K562 (cell line): Measurements from ENCODE around the gene NET1. TPM values are rescaled to one million over a fixed set of nuclear protein-coding genes. Genes with fewer than 3 reads are reported as not detected.

Experiments
- ATAC-seq: fragments of 200-7000 bp; cut with Tn5 transposase; 3 replicates; pipeline ENCODE4 v1.9.1; 2020; ENCODE audit warnings: moderate library complexity
- BruUV-seq: library from RNA; stranded (reverse); fragments of 400-500 nt; replicated peaks from 2 replicates; lab custom pipeline; 2021; lab: Mats Ljungman, UMichigan
- CTCF ChIA-PET: fragments of 300-600 bp; formaldehyde crosslinking; extraction: SDS; loops from one replicate; lab custom pipeline; 2021; ENCODE audit warnings: low intra/inter-chr PET ratio; lab: Yijun Ruan, JAX
- POLR2A ChIA-PET: fragments of 300-600, 350-650 bp; sonication (Branson Sonifier 250); formaldehyde crosslinking; extraction: SDS; loops from one replicate; lab custom pipeline; 2021; ENCODE audit warnings: antibody characterized with exemption, inconsistent platforms; lab: Yijun Ruan, JAX
- DNase-seq, 4 experiments: peaks; one replicate each; pipeline versions ENCODE4 v3.0.0 to v3.0.0-alpha.2; 2011 to 2018; ENCODE audit warnings: low spot score in 3 of 4, mixed read lengths in 3 of 4; ENCODE audit errors: extremely low read depth in 1 of 4
- FAIRE-seq: peaks from 2 replicates; lab custom pipeline; 2011; peaks lifted over from hg19 to GRCh38; lab: Jason Lieb, UNC
- H2AFZ ChIP-seq: 2 replicates; pipeline ENCODE4 v1.6.0; 2011; ENCODE audit warnings: low read depth, low read length, control low read depth, inconsistent platforms
- H3K27ac ChIP-seq: fragments of 200-600 bp; 3 replicates; pipeline ENCODE4 v1.8.0; 2011; ENCODE audit warnings: low read depth, mild to moderate bottlenecking, control low read depth, inconsistent platforms, low read length, moderate library complexity, mixed read lengths; ENCODE audit errors: extremely low read depth
- H3K27me3 ChIP-seq, 2 experiments: fragments of 300-600 bp in 1 of 2; 2 replicates in 1 of 2; 3 replicates in 1 of 2; pipeline versions ENCODE4 v1.6.0 to v1.8.0; 2011; ENCODE audit warnings: inconsistent platforms in 2 of 2, low read length in 2 of 2, mild to moderate bottlenecking in 1 of 2, mixed read lengths in 1 of 2, moderate library complexity in 1 of 2; ENCODE audit not compliant: control insufficient read depth in 2 of 2, insufficient read depth in 2 of 2
- H3K36me3 ChIP-seq: fragments of 300-600 bp; 3 replicates; pipeline ENCODE4 v1.8.0; 2011; ENCODE audit warnings: mild to moderate bottlenecking, low read length, inconsistent platforms; ENCODE audit not compliant: control insufficient read depth, insufficient read depth
- H3K4me1 ChIP-seq, 2 experiments: fragments of 200-600 bp in 1 of 2; replicated peaks in 1 of 2; 2 replicates in 1 of 2; 3 replicates in 1 of 2; pipeline versions ENCODE4 v1.5.1 to v1.8.0; 2011; ENCODE audit warnings: inconsistent platforms in 2 of 2, low read length in 2 of 2, mild to moderate bottlenecking in 1 of 2, mixed read lengths in 1 of 2, moderate library complexity in 1 of 2; ENCODE audit not compliant: control insufficient read depth in 2 of 2, insufficient read depth in 2 of 2
- H3K4me2 ChIP-seq: 2 replicates; pipeline ENCODE4 v1.6.1; 2011; ENCODE audit warnings: low read length, control low read depth, inconsistent platforms, mixed read lengths; ENCODE audit not compliant: insufficient read depth
- H3K4me3 ChIP-seq: fragments of 200-600 bp; sonication (generic), shearing (Covaris generic); 2 replicates; pipeline ENCODE4 v1.5.1; 2016; ENCODE audit warnings: control low read depth, inconsistent platforms
- H3K79me2 ChIP-seq: fragments of 200-600 bp; 3 replicates; pipeline ENCODE4 v1.8.0; 2011; ENCODE audit warnings: low read length, inconsistent platforms; ENCODE audit not compliant: control insufficient read depth, insufficient read depth
- H3K9ac ChIP-seq, 2 experiments: 2 replicates each; pipeline versions ENCODE4 v1.6.0 to v1.6.1; 2011; ENCODE audit warnings: low read depth in 2 of 2, low read length in 2 of 2, control low read depth in 1 of 2, inconsistent platforms in 1 of 2, mild to moderate bottlenecking in 1 of 2, mixed read lengths in 1 of 2; ENCODE audit not compliant: insufficient read depth in 1 of 2
- H3K9me1 ChIP-seq: one replicate; pipeline ENCODE4 v1.6.0; 2011; ENCODE audit warnings: inconsistent platforms, mild to moderate bottlenecking, low read length, moderate library complexity; ENCODE audit not compliant: control insufficient read depth, insufficient read depth
- H3K9me3 ChIP-seq: replicated peaks from 2 replicates; pipeline ENCODE4 v1.5.1; 2011; ENCODE audit warnings: low read depth, low read length, inconsistent platforms; ENCODE audit not compliant: control insufficient read depth, insufficient read depth
- H4K20me1 ChIP-seq: replicated peaks from 2 replicates; pipeline ENCODE4 v1.6.1; 2011; ENCODE audit warnings: low read length, inconsistent platforms, mixed read lengths; ENCODE audit not compliant: control insufficient read depth, insufficient read depth
- ARID4B ChIP-seq: sonication (generic); formaldehyde crosslinking; IDR thresholded peaks from 2 replicates; pipeline ENCODE4 v1.8.0; 2022; ENCODE audit warnings: mild to moderate bottlenecking, missing genetic modification reagents
- FOSL1 ChIP-seq: fragments of 200-800 bp; sonication (Bioruptor generic); conservative IDR thresholded peaks from 2 replicates; pipeline ENCODE4 v1.6.1; 2016; ENCODE audit warnings: missing genetic modification characterization, missing compliant biosample characterization
- HBP1 ChIP-seq: fragments of 450-650 bp; formaldehyde crosslinking; IDR thresholded peaks from 2 replicates; pipeline ENCODE4 v1.4.0; 2022; ENCODE audit warnings: missing genetic modification characterization
- KHSRP ChIP-seq: fragments of 450-650 bp; IDR thresholded peaks from 2 replicates; pipeline ENCODE4 v1.6.1; 2017
- NCOA2 ChIP-seq, 2 experiments: fragments of 450-650 bp; IDR thresholded peaks; 2 replicates each; pipeline ENCODE4 v1.6.1; 2018; ENCODE audit warnings: mild to moderate bottlenecking in 2 of 2, moderate library complexity in 1 of 2; ENCODE audit not compliant: partially characterized antibody in 2 of 2
- NR2C1 ChIP-seq, 2 experiments: fragments of 450-650 bp; IDR thresholded peaks; 2 replicates each; pipeline ENCODE4 v1.6.1; 2017; ENCODE audit warnings: mild to moderate bottlenecking in 2 of 2, antibody characterized with exemption in 1 of 2, inconsistent platforms in 1 of 2, missing compliant biosample characterization in 1 of 2, missing genetic modification characterization in 1 of 2
- NR2F6 ChIP-seq: fragments of 450-650 bp; formaldehyde crosslinking; IDR thresholded peaks from 2 replicates; pipeline ENCODE4 v1.4.0; 2020; ENCODE audit warnings: mild to moderate bottlenecking
- NR3C1 ChIP-seq: sonication (generic); formaldehyde crosslinking; IDR thresholded peaks from 2 replicates; pipeline ENCODE4 v1.8.1; 2022; ENCODE audit warnings: missing genetic modification reagents
- PHF8 ChIP-seq: fragments of 200-600 bp; sonication (generic); IDR thresholded peaks from 2 replicates; pipeline ENCODE4 v1.6.1; 2012; ENCODE audit warnings: mixed run types, mild to moderate bottlenecking, inconsistent platforms, low read length, moderate library complexity, borderline replicate concordance
- POLR2A ChIP-seq: fragments of 450-650 bp; conservative IDR thresholded peaks from 2 replicates; pipeline ENCODE4 v1.6.1; 2016
- RBM22 ChIP-seq: fragments of 200-400 bp; formaldehyde crosslinking; IDR thresholded peaks from 2 replicates; pipeline ENCODE4 v1.6.1; 2018; ENCODE audit warnings: low read length, low read depth; ENCODE audit not compliant: poor library complexity, severe bottlenecking
- TAF15 ChIP-seq: fragments of 200-400 bp; formaldehyde crosslinking; IDR thresholded peaks from 2 replicates; pipeline ENCODE4 v1.6.1; 2017; ENCODE audit warnings: mild to moderate bottlenecking, low read depth, low read length, moderate library complexity
- U2AF1 ChIP-seq: fragments of 200-400 bp; formaldehyde crosslinking; optimal IDR thresholded peaks from 2 replicates; pipeline ENCODE3; 2017; ENCODE audit warnings: mild to moderate bottlenecking, low read depth, low read length, moderate library complexity
- ZNF277 ChIP-seq: fragments of 250-450 bp; sonication (Bioruptor Pico); IDR thresholded peaks from 2 replicates; pipeline ENCODE4 v1.8.0; 2022; ENCODE audit warnings: inconsistent platforms, mild to moderate bottlenecking, moderate library complexity, borderline replicate concordance
- ZNF507 ChIP-seq: conservative IDR thresholded peaks from 2 replicates; pipeline ENCODE4 v1.6.1; 2017; ENCODE audit warnings: missing genetic modification characterization, missing compliant biosample characterization
- WGBS: fragments of 100-300 bp; shearing (Covaris generic); methylation state at CpG from one replicate; pipeline ENCODE4 v1.1.6; 2016; ENCODE audit warnings: low coverage, mixed read lengths; ENCODE audit not compliant: insufficient coverage; ENCODE audit errors: missing lambda C conversion rate; 5-methylcytosine and 5-hydroxymethylcytosine counted together
- in situ Hi-C: fragments of 300-500 bp; cut with MboI; formaldehyde crosslinking; loops from 4 replicates; pipeline ENCODE4 v1.15.0; 2018; ENCODE audit warnings: inconsistent platforms, mixed read lengths
- intact Hi-C: fragments of 100-400 bp; cut with micrococcal nuclease; formaldehyde crosslinking; loops from 2 replicates; pipeline ENCODE4 v1.14.2; 2022
- polyA plus RNA-seq, 8 experiments: library from polyadenylated mRNA; depleted of rRNA in 4 of 8; stranded (reverse) in 5 of 8; unstranded in 3 of 8; fragments of >200 nt; fragmentation: Nextera tagmentation in 2 of 8; fragmentation: Illumina TruSeq in 1 of 8; extraction: Ambion mirVana in 2 of 8; extraction: Trizol in 1 of 8; gene quantifications; 2 replicates each; pipeline versions ENCODE4 v1.2.1 to v1.2.3, GENCODE V29; 2011 to 2014; ENCODE audit warnings: inconsistent platforms in 1 of 8, missing spikeins in 1 of 8
- total RNA-seq, 7 experiments: library from RNA; depleted of rRNA in 6 of 7; stranded (reverse); fragments of >200 nt in 6 of 7; fragmentation: Illumina TruSeq in 2 of 7; extraction: Trizol in 2 of 7; gene quantifications; 2 replicates each; pipeline versions ENCODE4 v1.2.1 to v1.2.3, GENCODE V29; 2011 to 2021; ENCODE audit warnings: low replicate concordance in 1 of 7

The NET1 gene
- total and polyA plus RNA-seq, 9 of the 15 experiments (the other 6 are each of a cell fraction or from before 2014, with no cell fraction given): 47.4 to 258 (median 106) TPM

GRCh38 chr10:5457741-5458140 is 45.4 kb downstream of the NET1 start:
- ATAC-seq (no peak), FAIRE-seq (no peak), DNase-seq (no peak)
- H3K36me3 ChIP-seq: peaks cover 89% of the 10 kb centered on the region
- H3K4me1 ChIP-seq: peaks cover 17 to 32% of the 10 kb centered on the region in 2 experiments; a peak in 4 of 5 replicates
- H3K27me3 ChIP-seq: no peaks in the 10 kb centered on the region
- H3K9me1 ChIP-seq: no peaks in the 10 kb centered on the region
- H3K9me3 ChIP-seq: no peaks in the 10 kb centered on the region
- H3K4me2 ChIP-seq: no peak overlapping the region
- peaks cover 100% of the 10 kb centered on the region for H3K79me2 ChIP-seq
- BruUV-seq: no TSS peak
- ChIA-PET POLR2A (interaction anchor here (3.5 kb wide), 1 partner anchor 165 kb away, joined by 14 read pairs; no protein-coding TSS in a partner anchor), CTCF (no interaction called here)
- in situ Hi-C loops: no loop called here
- H2AFZ ChIP-seq: no peak overlapping the region
- H3K4me3 ChIP-seq: no peak overlapping the region
- intact Hi-C loops: no loop called here
- H4K20me1 ChIP-seq: no peaks in the 10 kb centered on the region
- H3K9ac ChIP-seq: no peak overlapping the region
- WGBS: 48% methylated on average over 3 of the region's 3 CpGs
- H3K27ac ChIP-seq: peak overlapping the region; percentile 38; the same call in 2 of the 3 replicates
- TF ChIP-seq U2AF1 (no peak), TAF15 (no peak), NCOA2 (IDR thresholded peaks at IDR 0.05; ENCODE audit: partially characterized antibody in 2 of 2) (no peak), ZNF507 (tag) (no peak), NR2C1 (IDR thresholded peaks at IDR 0.05) (no peak), NR2C1 (tag; IDR thresholded peaks at IDR 0.05) (no peak), ARID4B (no peak), PHF8 (no peak), NR2F6 (CRISPR knock-in tag) (no peak), POLR2A (peak; percentile 42; the same call in 1 of the 2 replicates), RBM22 (no peak), ZNF277 (CRISPR knock-in tag) (no peak), FOSL1 (tag) (no peak), NR3C1 (CRISPR knock-in tag) (no peak), HBP1 (CRISPR knock-in tag) (peak; percentile 22; the same call in 1 of the 2 replicates), KHSRP (0 out of 2 replicates have a peak, but pooled peaks have one; percentile 8)
